Omental fat pad (tissue), 4 donors: ENCODE results near the gene PPP1R10. TPM values are rescaled to one million over a fixed set of nuclear protein-coding genes. Genes with fewer than 3 reads are reported as not detected.

Experiments
- ATAC-seq: fragments of 150-250 bp; one replicate; pipeline ENCODE4 v1.9.1; 2016; ENCODE audit warnings: mild to moderate bottlenecking, moderate library complexity; ENCODE audit not compliant: low FRiP score
- DNase-seq: peaks from one replicate; pipeline ENCODE4 v3.0.0-alpha.2; 2019; ENCODE audit warnings: low spot score
- CTCF ChIP-seq, 3 donors: fragments of 450-650 bp; IDR thresholded peaks; one replicate each; pipeline ENCODE4 v1.5.1; 2016 to 2017; ENCODE audit warnings: antibody characterized with exemption in 3 of 3, mild to moderate bottlenecking in 3 of 3, moderate library complexity in 2 of 3
- total RNA-seq, 4 donors: library from RNA; depleted of rRNA; stranded (reverse); fragments of >200 nt; gene quantifications; one replicate each; pipeline ENCODE4 v1.1.0, GENCODE V29; 2016

Gene PPP1R10
- total RNA-seq, 4 donors from 2014 or later = 26.3 to 89.4 (median 42.0) TPM

DNA sequence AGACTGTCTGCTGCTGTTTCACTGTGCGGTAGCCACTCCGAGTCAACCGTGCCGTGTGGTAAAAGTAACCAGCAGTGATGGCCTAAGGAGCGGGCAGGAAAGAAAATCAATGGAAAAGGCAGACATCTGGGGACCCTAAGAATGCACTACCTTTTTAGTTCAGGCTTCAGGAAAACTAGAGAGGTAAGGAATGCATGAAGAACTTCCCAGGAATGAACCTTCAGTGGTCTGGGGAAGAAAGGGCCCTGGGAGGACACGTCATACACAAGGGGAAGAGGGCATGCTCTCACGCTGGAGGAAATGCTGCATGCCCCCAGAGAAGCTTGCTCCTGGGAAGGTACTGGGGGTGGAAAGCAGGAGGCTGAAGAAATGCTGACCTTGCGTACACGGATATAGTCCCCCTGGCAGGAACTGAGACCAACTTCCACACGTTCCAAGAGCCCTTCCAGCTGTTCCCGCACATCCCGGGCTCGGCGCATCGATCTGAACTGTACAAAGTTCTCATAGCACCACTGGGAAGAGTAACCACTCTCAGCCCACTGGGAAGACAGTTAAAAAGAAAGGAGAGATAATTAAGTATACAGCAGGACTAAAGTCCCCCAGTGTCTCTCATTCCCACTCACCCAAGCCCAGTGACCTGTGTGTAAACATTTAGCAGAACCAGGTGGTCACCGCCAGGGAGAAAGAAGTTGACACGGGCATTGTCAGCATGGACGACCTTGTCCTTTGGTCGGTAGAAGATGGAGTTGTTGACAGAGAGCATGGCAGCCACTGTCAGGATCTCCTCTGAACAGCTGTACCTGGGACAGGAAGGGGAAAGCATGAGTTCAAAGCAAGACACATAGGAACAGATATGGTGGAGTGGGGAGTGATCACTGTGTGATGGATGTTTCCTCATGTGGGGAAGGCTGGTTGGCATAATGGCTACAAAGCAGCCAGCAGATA, 38.0 kb upstream of the PPP1R10 start:
- no peak for ATAC-seq
- no peak for DNase-seq
- TF ChIP-seq CTCF (IDR thresholded peaks at IDR 0.05) = no peak

DNA sequence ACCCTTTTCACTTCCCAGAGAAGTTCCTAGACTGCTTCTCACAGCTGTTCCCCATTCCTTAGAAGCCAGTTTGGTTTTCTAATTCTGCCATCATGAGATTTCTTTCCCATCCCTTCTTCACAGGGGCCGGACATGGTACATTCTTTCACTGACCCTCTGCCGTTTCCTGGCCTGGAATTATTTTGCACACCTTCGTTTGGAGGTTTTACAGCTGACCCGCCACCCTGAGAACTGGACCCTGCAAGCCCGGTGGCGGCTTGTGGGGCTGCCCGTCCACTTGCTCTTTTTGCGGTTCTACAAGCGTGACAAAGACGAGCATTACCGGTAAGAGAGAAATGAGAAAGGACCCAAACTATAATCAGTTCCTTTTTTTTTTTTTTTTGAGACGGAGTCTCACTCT, 34.1 kb upstream of the PPP1R10 start:
- no peak for TF ChIP-seq CTCF (IDR thresholded peaks at IDR 0.05)
- DNase-seq = no peak
- no peak for ATAC-seq

DNA sequence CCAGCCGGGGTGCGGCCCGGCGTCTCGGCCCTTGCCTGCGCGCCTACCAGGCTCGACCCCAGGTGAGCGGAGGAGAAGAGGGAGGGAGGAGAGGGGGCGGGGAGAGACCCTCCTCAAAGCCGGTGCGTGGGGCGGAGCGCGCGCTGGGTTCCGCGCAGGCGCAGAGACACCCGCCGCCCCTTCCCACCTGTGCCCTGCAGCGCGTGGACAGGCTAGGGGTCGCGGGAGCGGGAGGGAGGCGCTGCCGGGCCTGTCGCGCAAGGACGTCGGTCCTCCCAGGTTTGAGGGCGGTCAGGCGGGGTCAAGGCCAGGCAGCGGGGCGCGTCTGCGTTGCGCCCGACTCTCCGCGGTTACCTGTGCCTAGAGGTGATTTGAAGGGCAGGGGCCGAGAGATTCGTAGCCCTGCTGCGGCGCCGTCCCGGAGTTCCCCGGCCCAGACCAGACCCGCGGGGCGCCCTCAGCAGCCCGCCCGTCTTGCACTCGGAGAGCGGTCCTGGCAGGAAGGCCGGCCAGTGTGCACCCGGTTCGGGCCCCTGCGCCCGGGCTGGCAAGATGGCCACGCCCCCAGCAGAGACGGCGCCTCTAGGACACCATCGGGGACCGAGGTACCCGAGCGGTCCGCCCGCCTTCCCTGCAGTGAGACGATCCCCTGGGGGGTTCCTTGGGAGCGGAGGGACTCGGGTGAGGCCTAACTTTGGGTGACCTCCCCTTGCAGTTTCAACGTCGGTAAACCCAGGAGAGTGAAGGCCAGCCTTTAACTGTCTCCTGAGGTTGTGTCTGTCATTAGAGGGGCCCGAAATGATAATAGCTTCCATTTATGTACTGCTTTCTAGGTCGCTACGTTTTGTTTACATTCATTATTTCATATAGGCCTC, 30.4 kb upstream of the PPP1R10 start:
- ATAC-seq = peak; percentile 84
- TF ChIP-seq CTCF (IDR thresholded peaks at IDR 0.05) = no peak
- peak; percentile 39 for DNase-seq

- DNase-seq (peak; percentile 62), ATAC-seq (peak; percentile 89)
- TF ChIP-seq CTCF (IDR thresholded peaks at IDR 0.05) = no peak
Measured at GRCh38 chr6:30646450-30647241, 29.6 kb upstream of the PPP1R10 start, which contains the start of gene C6orf136. Gene C6orf136, plus strand, starts transcription at chr6:30647133. Its CDS starts 99 bp downstream, at chr6:30647232.

- no peak for ATAC-seq
- TF ChIP-seq CTCF (IDR thresholded peaks at IDR 0.05) = no peak
- DNase-seq = no peak
Measured at GRCh38 chr6:30645989-30646388, 28.9 kb upstream of the PPP1R10 start.

DNA sequence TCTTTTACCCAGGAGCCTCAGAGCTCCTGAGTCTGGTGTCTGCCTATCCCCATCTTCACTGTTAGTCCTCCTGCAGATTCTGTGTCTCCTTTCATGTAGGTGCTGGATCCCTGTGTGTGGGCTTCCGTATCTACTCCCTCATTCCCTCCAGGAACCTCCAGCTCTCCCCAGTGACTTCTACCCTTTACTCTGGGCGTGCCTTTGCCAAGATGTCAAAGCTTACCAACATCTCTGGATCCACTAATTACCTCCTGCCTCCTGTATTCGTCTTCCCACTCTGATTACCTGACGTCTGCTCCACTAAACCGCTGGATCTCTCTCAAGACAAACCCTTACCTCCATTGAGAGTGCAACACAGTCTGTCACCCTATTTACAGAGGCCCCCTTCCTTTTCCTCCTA, 27.7 kb upstream of the PPP1R10 start:
- TF ChIP-seq CTCF (IDR thresholded peaks at IDR 0.05) = no peak
- DNase-seq = no peak
- ATAC-seq = no peak
